GM19397 (cell line): ENCODE data around the gene ZNF658.
A peak's percentile ranks its signal among the peaks of the same experiment; 100 is the strongest.
"Not testable (repeated sequence)": the region's sequence is repeated elsewhere in the genome, so short reads cannot be mapped to it uniquely, and the experiment has no call there.

Experiments
- ATAC-seq: cut with Tn5 transposase; IDR thresholded peaks from one replicate; pipeline ENCODE4 v1.9.1; 2021; ENCODE audit warnings: mild to moderate bottlenecking, moderate library complexity; ENCODE audit not compliant: unreplicated experiment

The ZNF658 gene

DNA sequence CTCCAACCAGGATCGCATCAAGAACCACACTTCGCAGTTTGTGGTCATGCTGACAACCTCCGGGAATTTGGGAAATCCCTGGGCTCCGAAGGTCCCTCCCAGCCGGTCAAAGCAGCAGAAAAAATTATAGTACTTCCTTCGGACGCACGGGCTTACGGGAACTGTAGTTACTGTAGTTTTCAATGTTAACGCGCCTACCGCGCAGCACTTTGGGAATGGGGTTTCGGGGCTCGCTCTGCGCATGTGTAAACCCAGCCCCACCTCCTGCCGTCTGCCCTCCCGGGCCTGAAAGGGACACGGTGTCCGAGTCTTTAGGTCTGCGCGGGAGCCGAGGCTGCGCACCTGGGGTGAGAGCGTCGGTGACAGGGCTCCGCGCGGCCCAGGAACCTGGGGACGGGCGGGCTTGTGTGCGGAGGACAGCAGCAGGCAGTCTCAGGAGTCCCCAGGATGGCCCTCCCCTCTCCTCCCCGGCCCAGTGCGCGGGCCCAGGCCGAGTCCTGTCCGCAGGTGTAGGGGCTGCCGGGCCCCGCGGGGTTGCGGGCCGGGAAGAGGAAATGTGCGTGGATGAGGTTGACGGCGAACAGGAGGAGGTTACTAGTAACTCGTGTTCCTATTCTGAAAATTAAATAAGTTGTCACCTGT lies at the start of gene ZNF658:
Gene ZNF658 (plus strand): TSS at position 236 of the 642 bp plus-strand sequence. CDS start 2,837 bp downstream, outside the sequence.
- ATAC-seq = peak; percentile 91

DNA sequence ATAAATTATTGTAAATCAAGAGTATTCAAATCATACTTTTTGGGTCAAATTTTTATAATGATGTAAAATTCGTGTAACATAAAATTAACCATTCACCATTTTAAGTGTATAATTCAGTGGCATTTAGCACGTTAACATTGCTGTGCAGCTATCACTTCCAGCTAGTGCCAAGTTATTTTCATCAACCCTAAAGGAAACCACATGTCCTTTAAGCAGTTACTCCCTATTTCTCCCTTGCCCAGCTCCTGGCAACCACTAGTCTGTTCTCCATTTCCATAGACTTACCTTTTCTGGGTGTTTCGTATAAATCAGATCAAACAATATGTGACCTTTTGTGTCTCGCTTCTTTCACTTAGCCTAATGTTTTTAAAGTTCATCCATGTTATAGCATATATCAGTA lies 38.8 kb upstream of the ZNF658 start:
- not testable (repeated sequence) for ATAC-seq

DNA sequence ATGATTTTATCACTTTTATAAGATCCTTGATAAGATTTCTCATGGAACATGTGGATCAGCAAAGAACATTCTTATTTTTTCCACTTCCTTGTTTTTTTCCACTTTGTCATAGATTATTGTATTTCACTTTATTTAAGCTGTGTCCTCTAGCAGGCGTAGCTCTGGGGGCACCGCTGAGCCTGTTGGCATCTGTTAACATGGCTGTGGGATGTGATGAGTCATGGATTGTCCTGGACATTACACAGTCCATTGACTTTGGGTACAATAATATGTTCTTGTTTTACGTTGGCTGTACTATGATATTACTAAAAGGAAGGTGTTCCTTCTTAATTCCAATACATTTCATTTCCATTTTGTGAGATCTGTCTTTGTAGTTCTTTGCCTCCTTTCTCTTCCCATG lies 31.9 kb upstream of the ZNF658 start:
- ATAC-seq = not testable (repeated sequence)

DNA sequence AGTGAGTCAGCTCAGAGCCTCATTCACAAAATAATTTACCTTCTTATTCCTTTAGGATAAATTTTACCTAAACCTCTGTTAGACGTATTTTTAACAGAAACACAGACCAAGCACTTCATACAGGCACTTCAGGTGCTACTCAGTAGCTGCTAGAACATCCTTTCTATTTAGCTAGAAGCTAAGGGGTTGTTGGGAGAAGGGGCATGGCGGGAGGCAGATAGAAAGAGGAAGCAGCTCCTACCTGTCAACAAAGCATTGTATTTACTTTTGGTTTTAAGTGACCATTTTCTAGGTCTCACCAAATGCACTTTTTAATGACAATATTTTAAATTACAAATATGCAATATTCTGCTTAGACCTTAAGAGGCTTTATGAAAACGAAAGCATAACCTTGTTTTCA lies 19.9 kb upstream of the ZNF658 start:
- not testable (repeated sequence) for ATAC-seq

DNA sequence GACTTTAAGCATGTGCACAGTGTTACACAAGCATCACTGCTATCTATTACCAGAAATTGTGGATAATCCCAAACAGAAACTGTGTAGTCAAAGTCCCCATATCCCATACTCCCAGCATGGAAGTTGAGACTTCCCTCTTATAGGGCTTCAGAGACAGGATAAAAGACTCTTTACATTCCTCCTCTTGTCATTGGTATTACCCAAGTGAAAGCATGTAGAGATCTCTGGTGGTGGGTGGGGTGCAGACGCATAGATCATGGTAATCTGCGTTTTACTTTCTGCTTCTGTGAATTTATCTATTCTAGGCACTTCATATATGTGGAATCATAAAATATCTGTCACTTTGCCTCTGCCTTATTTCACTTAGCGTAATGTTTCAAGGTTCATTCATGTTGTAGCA lies 18.7 kb upstream of the ZNF658 start:
- ATAC-seq = not testable (repeated sequence)

DNA sequence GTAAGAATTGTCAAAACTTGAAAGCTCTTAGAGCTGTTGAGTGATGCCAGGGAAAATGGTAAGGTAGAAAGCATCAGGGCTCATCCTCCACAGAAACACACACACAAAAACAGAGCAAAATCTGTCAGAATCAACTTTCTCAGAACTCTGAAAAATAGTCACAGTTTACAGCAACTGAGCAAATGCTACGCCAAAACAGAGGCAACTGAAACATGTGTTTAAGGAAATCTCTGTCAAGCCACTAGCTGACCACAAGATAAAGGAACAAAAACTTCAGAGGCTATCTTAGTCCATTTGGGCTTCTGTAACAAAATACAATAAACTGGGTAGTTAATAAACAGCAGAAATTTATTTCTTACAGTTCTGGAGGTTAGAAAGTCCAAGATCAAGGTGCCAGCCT lies 10.2 kb upstream of the ZNF658 start:
- ATAC-seq = peak; percentile 63

DNA sequence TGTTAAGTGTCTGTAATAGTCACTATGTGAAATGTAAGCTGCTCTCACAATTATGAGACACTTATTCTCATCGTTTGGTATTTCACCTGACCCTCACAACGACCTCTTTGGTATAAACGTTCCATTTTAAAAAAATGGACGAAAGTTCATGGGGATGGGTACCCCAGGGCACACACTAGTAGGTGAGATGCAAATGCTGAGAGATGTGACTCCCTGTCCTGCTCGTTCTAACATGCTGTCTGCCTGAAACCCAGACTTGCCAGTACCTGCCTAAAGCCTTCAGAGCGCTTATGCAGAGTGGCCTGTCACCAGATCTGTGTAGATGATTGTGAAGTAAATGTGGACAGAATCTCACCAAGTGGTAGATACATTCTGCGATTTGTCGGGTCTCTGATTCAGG lies 616 bp downstream of the ZNF658 start:
- ATAC-seq = peak; percentile 23

DNA sequence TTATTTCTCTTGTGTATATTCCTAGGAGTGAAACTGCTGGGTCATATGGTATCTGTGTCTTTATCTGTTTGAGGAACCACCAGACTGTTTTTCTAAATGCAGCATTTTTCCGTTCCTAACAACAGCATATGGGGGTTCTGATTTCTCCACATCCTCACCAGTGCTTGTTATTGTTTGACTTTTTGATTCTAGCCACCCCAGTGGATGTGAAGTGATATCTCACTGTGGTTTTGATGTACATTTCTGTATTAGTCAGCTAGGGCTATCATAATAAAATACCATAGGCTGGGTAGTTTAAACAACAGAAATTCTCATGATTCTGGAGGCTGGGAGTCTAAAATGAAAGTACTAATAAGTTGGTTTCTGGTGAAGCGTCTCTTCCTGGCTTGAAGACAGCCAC lies 9.0 kb downstream of the ZNF658 start:
- ATAC-seq = not testable (repeated sequence)

DNA sequence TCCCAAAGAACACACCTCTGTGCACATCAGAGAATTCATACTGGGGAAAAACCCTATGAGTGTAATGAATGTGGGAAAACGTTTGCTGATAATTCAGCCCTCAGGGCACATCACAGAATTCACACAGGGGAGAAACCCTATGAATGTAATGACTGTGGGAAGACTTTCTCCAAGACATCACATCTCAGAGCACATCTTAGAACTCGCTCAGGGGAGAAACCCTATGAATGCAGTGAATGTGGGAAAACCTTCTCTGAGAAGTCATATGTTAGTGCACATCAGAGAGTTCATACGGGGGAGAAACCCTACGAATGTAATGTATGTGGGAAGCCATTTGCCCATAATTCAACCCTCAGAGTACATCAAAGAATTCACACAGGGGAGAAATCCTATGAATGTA lies 19.5 kb downstream of the ZNF658 start:
- not testable (repeated sequence) for ATAC-seq

DNA sequence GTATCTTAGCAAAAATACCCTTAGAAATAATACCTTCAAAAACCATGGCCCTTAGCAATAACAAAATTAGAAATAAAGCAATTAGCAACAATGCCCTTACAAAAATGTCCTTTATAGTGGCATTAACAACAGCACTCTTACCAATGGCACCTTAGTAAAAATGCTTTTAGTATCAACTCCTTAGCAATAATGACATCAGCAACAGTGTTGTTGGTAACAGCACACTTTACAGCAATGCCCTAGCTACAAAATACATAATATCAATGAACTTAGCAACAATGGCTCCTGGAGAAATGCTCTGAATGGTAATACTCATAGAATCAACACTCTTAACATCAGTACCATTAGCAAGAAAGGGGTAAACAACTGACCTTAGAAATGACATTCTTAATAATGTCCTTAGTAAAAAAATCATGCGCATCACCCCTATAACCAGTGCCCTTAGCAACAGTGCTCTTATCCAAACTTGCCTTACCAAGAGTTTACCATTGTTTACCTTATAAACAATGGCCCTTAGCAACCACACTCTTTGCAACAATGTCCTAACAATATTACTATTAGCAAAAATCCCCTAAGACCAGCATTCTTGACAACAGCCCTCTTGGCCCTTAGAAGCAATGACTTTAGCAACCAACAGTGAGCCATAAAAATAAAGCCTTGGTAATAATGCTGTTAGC lies 35.8 kb downstream of the ZNF658 start:
- not testable (repeated sequence) for ATAC-seq

DNA sequence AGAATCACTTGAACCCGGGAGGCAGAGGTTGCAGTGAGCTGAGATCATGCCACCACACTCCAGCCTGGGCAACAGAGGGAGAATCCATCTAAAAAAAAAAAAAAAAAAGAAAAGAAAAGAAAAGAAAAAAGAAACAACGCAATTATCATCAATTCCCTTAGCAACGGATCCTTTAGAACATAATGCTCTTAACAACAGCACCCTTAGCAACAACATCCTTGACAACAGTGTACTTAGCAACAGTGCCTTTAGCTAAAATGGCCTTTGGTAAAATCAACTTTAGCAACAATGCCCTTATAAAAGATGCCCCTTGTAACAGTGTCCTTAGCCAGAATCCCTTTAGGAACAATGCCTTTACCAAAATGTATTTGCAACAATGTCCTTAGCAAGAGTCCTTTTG lies 37.1 kb downstream of the ZNF658 start:
- ATAC-seq = not testable (repeated sequence)

DNA sequence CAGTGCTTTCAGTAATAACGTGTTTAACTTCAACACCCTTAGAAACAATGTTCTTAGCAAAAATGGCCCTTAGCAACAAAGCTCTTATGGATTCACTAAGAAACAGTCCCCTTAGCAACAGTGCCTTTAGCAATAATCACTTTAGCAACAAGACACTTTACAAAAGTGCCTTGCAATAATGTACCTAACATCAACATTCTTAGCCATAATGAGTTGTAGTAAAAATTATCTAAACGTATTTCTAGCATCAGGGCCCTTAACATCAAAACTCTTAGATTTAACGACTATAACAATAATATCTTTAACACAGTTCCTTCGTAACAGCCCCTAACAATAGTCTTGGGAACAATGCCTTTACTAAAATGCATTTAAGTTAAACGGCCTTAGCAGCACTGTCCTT lies 37.8 kb downstream of the ZNF658 start:
- not testable (repeated sequence) for ATAC-seq

DNA sequence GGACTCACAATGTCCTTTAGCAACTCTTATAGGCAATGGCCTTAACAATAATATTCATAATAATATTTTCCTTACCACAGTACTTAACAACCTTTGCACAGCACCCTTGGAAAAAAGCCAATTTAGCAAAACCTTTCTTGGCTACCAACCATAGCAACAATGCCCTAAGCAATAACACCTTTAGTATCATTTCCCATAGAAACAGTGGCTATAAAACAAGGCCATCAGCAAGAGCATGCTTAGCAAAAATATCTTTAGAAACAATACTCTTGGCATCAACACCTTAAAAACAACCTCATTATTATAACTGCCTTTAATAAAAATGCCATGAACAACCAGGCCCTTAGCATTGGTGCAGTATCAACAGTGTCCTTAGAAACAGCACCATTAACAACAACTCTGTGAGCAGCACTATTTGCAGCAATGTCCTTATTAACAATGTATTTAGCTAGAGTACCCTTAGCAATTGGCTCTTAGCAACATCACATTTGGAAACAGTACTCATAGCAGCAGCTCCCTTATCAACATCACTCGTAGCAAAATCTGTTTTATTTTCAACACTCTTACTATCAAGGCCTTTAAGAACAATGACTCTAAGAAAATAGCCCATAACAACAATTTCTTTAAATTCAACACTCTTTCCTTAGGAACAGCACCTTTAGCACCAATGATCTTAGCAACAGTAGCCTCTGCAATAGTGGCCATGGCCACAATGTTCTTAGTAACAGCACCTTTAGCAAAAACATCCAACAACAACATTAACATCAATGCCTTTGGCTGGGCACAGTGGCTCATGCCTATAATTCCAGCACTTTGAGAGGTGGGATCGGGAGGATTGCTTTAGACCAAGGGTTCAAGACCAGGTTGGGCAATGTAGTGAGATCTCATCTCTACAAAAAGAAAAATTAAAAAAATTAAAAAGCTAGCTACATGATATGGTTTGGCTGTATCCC lies 39.6 kb downstream of the ZNF658 start:
- not testable (repeated sequence) for ATAC-seq

DNA sequence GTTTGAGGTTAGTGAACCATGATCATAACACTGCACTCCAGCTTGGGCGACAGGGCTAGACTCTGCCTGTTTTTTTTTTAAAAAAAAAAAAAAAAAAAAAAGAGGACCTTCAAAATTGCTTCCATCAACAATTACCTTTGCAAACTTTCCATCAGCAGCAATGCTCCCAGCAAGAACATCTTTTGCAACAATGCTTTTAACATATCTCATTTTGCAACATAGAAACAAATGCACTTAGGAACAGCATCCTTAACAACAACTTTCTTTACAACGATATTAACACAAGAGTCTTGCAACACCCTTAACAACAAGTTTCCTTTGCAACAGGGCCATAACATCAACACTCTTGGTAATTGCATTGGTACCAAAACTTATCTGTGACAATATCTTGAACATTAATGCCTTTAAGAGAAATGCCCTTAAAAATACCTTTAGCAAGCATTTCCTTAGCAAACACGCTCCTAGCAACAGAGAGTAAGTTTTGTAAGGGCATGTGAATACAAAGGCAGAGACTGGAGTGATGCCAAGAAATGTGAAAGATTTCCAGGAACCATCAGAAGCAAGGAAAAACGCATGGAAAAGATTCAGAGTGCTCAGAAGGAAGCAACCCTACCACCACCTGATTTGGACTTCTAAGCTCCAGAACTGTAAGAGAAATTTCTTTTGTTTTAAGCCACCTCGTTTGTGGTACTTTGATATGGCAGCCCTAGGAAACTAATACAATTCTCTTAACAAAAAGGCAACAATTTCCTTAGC lies 42.1 kb downstream of the ZNF658 start:
- not testable (repeated sequence) for ATAC-seq

DNA sequence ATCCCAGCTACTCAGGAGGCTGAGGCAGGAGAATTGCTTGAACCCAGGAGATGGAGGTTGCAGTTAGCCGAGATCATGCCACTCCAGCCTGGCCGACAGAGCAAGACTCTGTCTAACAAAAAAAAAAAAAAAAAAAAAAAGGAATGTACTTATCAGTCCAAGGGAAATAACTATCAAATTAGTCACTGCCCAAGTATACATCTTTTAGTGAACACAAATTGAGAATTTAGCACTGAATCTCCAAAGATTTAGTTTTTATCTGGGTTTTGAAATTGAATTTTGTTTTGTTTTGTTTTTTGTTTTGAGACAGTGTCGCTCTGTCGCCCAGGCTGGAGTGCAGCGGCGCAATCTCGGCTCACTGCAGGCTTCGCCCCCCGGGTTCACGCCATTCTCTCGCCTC lies 52.1 kb downstream of the ZNF658 start:
- ATAC-seq = not testable (repeated sequence)
